Spleen (tissue), 13 donors: ENCODE measurements around the gene ZNF771. TPM values are rescaled to one million over a fixed set of nuclear protein-coding genes. Genes with fewer than 3 reads are reported as not detected.

ENCODE experiments used
- DNase-seq: peaks from one replicate; pipeline ENCODE4 v3.0.0-alpha.2; 2020
- H3K27ac ChIP-seq, 8 donors: fragments of 200-600 bp; sonication (generic) in 7 of 8; 1 replicate in 4 of 8; 2 replicates in 4 of 8; pipeline versions ENCODE4 v1.5.0 to v1.8.0; 2016 to 2021; ENCODE audit warnings: inconsistent platforms in 4 of 8, mild to moderate bottlenecking in 4 of 8, moderate library complexity in 1 of 8
- H3K27me3 ChIP-seq, 7 donors: fragments of 200-600 bp; sonication (generic) in 6 of 7; replicated peaks in 1 of 7; 1 replicate in 4 of 7; 2 replicates in 3 of 7; pipeline versions ENCODE4 v1.5.0 to v1.8.0; 2016 to 2021; ENCODE audit warnings: inconsistent platforms in 3 of 7, mild to moderate bottlenecking in 1 of 7
- H3K36me3 ChIP-seq, 6 donors: fragments of 200-600 bp; sonication (generic) in 5 of 6; 1 replicate in 4 of 6; 2 replicates in 2 of 6; pipeline versions ENCODE4 v1.5.0 to v1.8.0; 2016 to 2021; ENCODE audit warnings: inconsistent platforms in 2 of 6
- H3K4me1 ChIP-seq, 6 donors: fragments of 200-600 bp; sonication (generic) in 5 of 6; 1 replicate in 3 of 6; 2 replicates in 3 of 6; pipeline versions ENCODE4 v1.5.0 to v1.8.0; 2016 to 2021; ENCODE audit warnings: inconsistent platforms in 3 of 6
- H3K4me3 ChIP-seq, 8 donors: fragments of 200-600 bp; sonication (generic) in 7 of 8; 1 replicate in 4 of 8; 2 replicates in 4 of 8; pipeline versions ENCODE4 v1.5.0 to v1.8.0; 2016 to 2021; ENCODE audit warnings: inconsistent platforms in 4 of 8, mild to moderate bottlenecking in 4 of 8, moderate library complexity in 2 of 8
- H3K9me3 ChIP-seq, 8 donors: fragments of 200-600 bp; sonication (generic) in 7 of 8; 1 replicate in 4 of 8; 2 replicates in 4 of 8; pipeline versions ENCODE4 v1.5.0 to v1.8.0; 2016 to 2021; ENCODE audit warnings: inconsistent platforms in 4 of 8
- POLR2A ChIP-seq, 3 donors: fragments of 450-650 bp; IDR thresholded peaks; one replicate each; pipeline ENCODE4 v1.5.1; 2017; ENCODE audit warnings: antibody characterized with exemption in 3 of 3, mild to moderate bottlenecking in 1 of 3
- POLR2AphosphoS5 ChIP-seq, 3 donors: sonication (generic); formaldehyde crosslinking; IDR thresholded peaks; one replicate each; pipeline ENCODE4 v1.5.1; 2017; ENCODE audit warnings: antibody characterized with exemption in 3 of 3
- WGBS, 5 donors: extraction: QIAGEN DNeasy Blood & Tissue Kit in 3 of 5; methylation state at CpG; one replicate each; pipeline versions ENCODE4 v1.1.5 to v1.1.7; 2013 to 2018; 5-methylcytosine and 5-hydroxymethylcytosine counted together
- intact Hi-C: fragments of 100-400 bp; cut with DNase I; formaldehyde crosslinking; loops from one replicate; pipeline ENCODE4 v1.15.0; 2023; ENCODE audit warnings: low total_unique reads
- long read RNA-seq, 2 donors: transcript quantifications; one replicate each; lab custom pipeline, GENCODE V29; 2026
- polyA plus RNA-seq, 3 donors: library from polyadenylated mRNA; stranded (reverse); fragments of 200-250 nt; gene quantifications; one replicate each; pipeline ENCODE4 v1.2.1, GENCODE V29; 2013
- total RNA-seq, 7 donors: library from RNA; depleted of rRNA in 3 of 7; stranded (reverse); fragments of >200 nt in 3 of 7; fragmentation: NEBNext Ultra II Directional in 4 of 7; extraction: Animal tissue kit (Norgen Biotek cat#: 25700) in 4 of 7; gene quantifications; one replicate each; pipeline versions ENCODE4 v1.1.0 to v1.2.1, GENCODE V29; 2016 to 2021
- TF ChIP-seq, protein P1 (sequence below), 11 experiments: fragments of 200-600 bp in 7 of 11; fragments of 450-650 bp in 4 of 11; sonication (generic) in 4 of 11; IDR thresholded peaks in 8 of 11; conservative IDR thresholded peaks in 3 of 11; 1 replicate in 7 of 11; 2 replicates in 4 of 11; pipeline versions ENCODE4 v1.4.0 to v1.8.0; 2016 to 2021; ENCODE audit warnings: antibody characterized with exemption in 11 of 11, inconsistent platforms in 4 of 11, mild to moderate bottlenecking in 1 of 11
- donor health status: healthy with polysubstance abuse.
- donor health status: DM: no; HTN: no; CAD: no; lungs with moderate emphysema.
- donor health status: DM: no; HTN: no; CAD: no.
- donor health status: Bipolar disorder and iron deficiency.
- donor health status: healthy.
- donor health status: DM: no; HTN: no; CAD: no.
- donor health status: DM: yes; HTN: yes; CAD: no.

The ZNF771 gene
- 10 to 100 TPM in 1 of 7 donors, 1 to 10 TPM in 6; 2.2 to 10.2 (median 3.1) TPM for total RNA-seq
- 1 to 10 TPM; 2.3 to 3.7 (median 3.1) TPM for polyA plus RNA-seq
- long read RNA-seq, donor 1, partial matches to known transcripts = 0 of 4 reads
- long read RNA-seq, donor 1, other reads (novel, unspliced or antisense) = 0 of 4 reads
- long read RNA-seq, donor 2, transcript ZNF771-201 (3 exons, 2,371 nt) = major isoform, 5 of 58 reads
- long read RNA-seq, donor 2, partial matches to known transcripts = 0 of 58 reads
- long read RNA-seq, donor 2, other reads (novel, unspliced or antisense) = 52 of 58 reads

DNA sequence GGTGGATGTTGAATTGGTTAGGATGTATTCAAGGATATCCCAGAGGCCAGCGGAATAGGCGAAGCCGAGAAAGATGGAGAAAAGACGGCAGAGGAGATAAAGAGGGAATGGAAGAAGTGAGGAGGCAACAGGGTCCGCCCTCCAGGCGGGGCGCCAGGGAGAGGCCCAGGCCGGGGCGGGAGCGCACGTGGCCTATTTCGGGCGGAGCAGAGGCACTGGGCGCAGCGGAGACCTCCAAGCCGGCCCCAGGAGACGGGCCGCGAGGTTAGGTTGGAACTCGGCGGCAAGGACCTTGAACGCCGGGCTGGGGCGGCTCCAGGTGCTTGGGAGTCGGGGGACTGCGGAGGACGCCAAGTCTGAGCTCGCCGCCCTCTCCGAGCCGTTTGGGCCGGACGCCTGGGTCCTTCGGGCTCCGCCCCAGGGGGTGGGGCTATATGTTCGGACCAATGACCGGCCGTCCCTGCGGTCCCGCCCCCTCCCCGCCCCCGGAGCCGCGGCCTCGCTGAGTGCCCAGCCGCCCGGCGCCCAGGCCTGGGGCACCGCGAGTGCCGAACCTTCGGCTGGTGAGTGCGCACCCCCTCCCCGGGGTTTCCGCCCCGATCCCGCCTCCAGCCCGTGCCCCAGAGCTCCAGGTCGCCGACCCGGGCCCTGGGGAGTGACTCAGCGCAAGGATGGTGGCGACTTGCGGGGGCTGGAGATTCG lies at the start of gene ZNF771:
Gene ZNF771, plus strand, starts transcription at position 505 of the 702 bp plus-strand sequence. CDS start 448 bp downstream, outside the sequence.
- Histone ChIP-seq H3K4me1 (peaks cover 16 to 50% (median 32%) of the 10 kb centered on the region in 6 donors), H3K27me3 (no peaks in the 10 kb centered on the region), H3K36me3 (peaks cover 0 to 12% (median 2%) of the 10 kb centered on the region in 6 donors), H3K9me3 (no peaks in the 10 kb centered on the region), H3K27ac (peak within 1 kb of the TSS; percentile 45 to 90 (median 83)), H3K4me3 (peak within 1 kb of the TSS; percentile 55 to 93 (median 79))
- 0 to 1% (median 0%) methylated on average over 27 to 65 of the region's 65 CpGs for WGBS, 5 donors
- intact Hi-C loops = no loop called here
- no peak for TF ChIP-seq POLR2A (IDR thresholded peaks at IDR 0.05)
- TF ChIP-seq, protein P1, sequence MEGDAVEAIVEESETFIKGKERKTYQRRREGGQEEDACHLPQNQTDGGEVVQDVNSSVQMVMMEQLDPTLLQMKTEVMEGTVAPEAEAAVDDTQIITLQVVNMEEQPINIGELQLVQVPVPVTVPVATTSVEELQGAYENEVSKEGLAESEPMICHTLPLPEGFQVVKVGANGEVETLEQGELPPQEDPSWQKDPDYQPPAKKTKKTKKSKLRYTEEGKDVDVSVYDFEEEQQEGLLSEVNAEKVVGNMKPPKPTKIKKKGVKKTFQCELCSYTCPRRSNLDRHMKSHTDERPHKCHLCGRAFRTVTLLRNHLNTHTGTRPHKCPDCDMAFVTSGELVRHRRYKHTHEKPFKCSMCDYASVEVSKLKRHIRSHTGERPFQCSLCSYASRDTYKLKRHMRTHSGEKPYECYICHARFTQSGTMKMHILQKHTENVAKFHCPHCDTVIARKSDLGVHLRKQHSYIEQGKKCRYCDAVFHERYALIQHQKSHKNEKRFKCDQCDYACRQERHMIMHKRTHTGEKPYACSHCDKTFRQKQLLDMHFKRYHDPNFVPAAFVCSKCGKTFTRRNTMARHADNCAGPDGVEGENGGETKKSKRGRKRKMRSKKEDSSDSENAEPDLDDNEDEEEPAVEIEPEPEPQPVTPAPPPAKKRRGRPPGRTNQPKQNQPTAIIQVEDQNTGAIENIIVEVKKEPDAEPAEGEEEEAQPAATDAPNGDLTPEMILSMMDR (IDR thresholded peaks at IDR 0.05 in 8 of 11, conservative IDR thresholded peaks at IDR 0.05 in 3 of 11) = peak in 6 of 11 experiments; percentile 17 to 54 (median 34)
- TF ChIP-seq POLR2AphosphoS5 (IDR thresholded peaks at IDR 0.05) = peak; percentile 86 to 91 (median 89)
- peak; percentile 97 for DNase-seq

GRCh38 chr16:30357715-30358576 lies 49.5 kb upstream of the ZNF771 start:
- Histone ChIP-seq H3K27me3 (no peaks in the 10 kb centered on the region), H3K4me3 (no peak overlapping the region), H3K9me3 (no peaks in the 10 kb centered on the region), H3K4me1 (peaks cover 19 to 48% (median 37%) of the 10 kb centered on the region in 6 donors), H3K27ac (peak overlapping the region in 3 of 8 donors; percentile 93 to 98 (median 97)), H3K36me3 (peaks cover 0 to 77% (median 56%) of the 10 kb centered on the region in 6 donors)
- WGBS, 5 donors = 89 to 91% (median 89%) methylated on average over 29 to 37 of the region's 37 CpGs
- intact Hi-C loops = no loop called here
- peak; percentile 72 for DNase-seq
- TF ChIP-seq, protein P1 (IDR thresholded peaks at IDR 0.05 in 8 of 11, conservative IDR thresholded peaks at IDR 0.05 in 3 of 11) = no peak
- TF ChIP-seq POLR2AphosphoS5 (IDR thresholded peaks at IDR 0.05) = peak in 2 of 3 donors; percentile 37 to 44

DNA sequence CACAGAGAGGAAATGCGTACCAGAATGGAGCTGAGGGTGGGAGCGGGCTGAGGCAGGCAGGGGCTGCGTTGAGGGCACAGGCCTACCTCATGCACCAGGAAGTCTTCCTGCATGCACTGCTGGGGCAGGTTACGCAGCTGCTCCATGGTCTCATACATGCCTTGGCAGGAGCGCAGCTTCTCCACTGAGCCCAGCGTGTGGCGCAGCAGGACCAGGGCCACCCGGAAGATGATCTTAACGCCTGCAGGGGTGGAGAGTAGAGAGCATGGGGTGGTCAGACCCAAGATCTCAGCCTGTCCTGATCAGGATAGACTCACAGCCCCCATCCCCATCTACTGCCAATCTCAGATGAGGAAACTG lies 48.8 kb upstream of the ZNF771 start:
- intact Hi-C loops = no loop called here
- H3K9me3 ChIP-seq = no peaks in the 10 kb centered on the region
- peaks cover 0 to 77% (median 55%) of the 10 kb centered on the region in 6 donors for H3K36me3 ChIP-seq
- no peak overlapping the region for H3K27ac ChIP-seq
- peaks cover 18 to 41% (median 31%) of the 10 kb centered on the region in 6 donors for H3K4me1 ChIP-seq
- WGBS, 5 donors = 85 to 96% (median 92%) methylated on average over 9 of the region's 9 CpGs
- H3K27me3 ChIP-seq = no peaks in the 10 kb centered on the region
- no peak for DNase-seq
- no peak for TF ChIP-seq POLR2A (IDR thresholded peaks at IDR 0.05)
- peak in 1 of 3 donors; percentile 20 for TF ChIP-seq POLR2AphosphoS5 (IDR thresholded peaks at IDR 0.05)
- TF ChIP-seq, protein P1 (IDR thresholded peaks at IDR 0.05 in 8 of 11, conservative IDR thresholded peaks at IDR 0.05 in 3 of 11) = no peak
- H3K4me3 ChIP-seq = no peak overlapping the region
